CD4-positive, alpha-beta T cell (primary cell): ENCODE results near the gene SLC35F1. TPM values are rescaled to one million over a fixed set of nuclear protein-coding genes. Genes with fewer than 3 reads are reported as not detected.

Experiments used
- ATAC-seq: fragments of 200-7000 bp; cut with Tn5 transposase; one replicate; pipeline ENCODE4 v1.10.0; 2022; ENCODE audit warnings: mild to moderate bottlenecking; ENCODE audit not compliant: poor library complexity
- CTCF ChIA-PET: fragments of 350-600 bp; sonication (Branson Sonifier 250); formaldehyde crosslinking; loops from one replicate; lab custom pipeline; 2021; ENCODE audit warnings: antibody characterized with exemption, inconsistent platforms; lab: Charles Lee
- POLR2A ChIA-PET: fragments of 350-600 bp; sonication (Branson Sonifier 250); formaldehyde crosslinking; loops from one replicate; lab custom pipeline; 2021; ENCODE audit warnings: antibody characterized with exemption, inconsistent platforms; lab: Charles Lee
- DNase-seq, 14 experiments: peaks; one replicate each; pipeline ENCODE4 v3.0.0-alpha.2; 2013 to 2020; ENCODE audit warnings: mixed read lengths in 2 of 14
- H3K27ac ChIP-seq, 2 donors: one replicate each; pipeline versions ENCODE4 v1.5.1 to v1.7.0; 2013; ENCODE audit warnings: low read length in 2 of 2, low read depth in 1 of 2, mild to moderate bottlenecking in 1 of 2
- H3K27me3 ChIP-seq, 2 experiments: 1 replicate in 1 of 2; 2 replicates in 1 of 2; pipeline versions ENCODE4 v1.6.1 to v1.7.0; 2013; ENCODE audit warnings: low read length in 2 of 2, control low read depth in 1 of 2, mild to moderate bottlenecking in 1 of 2, moderate library complexity in 1 of 2; ENCODE audit not compliant: insufficient read depth in 2 of 2, control insufficient read depth in 1 of 2
- H3K36me3 ChIP-seq: one replicate; pipeline ENCODE4 v1.6.1; 2013; ENCODE audit warnings: low read length, control low read depth; ENCODE audit not compliant: insufficient read depth
- H3K4me1 ChIP-seq: one replicate; pipeline ENCODE4 v1.6.1; 2013; ENCODE audit warnings: low read length, control low read depth; ENCODE audit not compliant: insufficient read depth
- H3K4me3 ChIP-seq: one replicate; pipeline ENCODE4 v1.5.1; 2013; ENCODE audit warnings: mild to moderate bottlenecking, low read length, moderate library complexity
- H3K9me3 ChIP-seq, 2 experiments: 1 replicate in 1 of 2; 2 replicates in 1 of 2; pipeline versions ENCODE4 v1.6.1 to v1.7.0; 2013; ENCODE audit warnings: low read length in 2 of 2, mild to moderate bottlenecking in 2 of 2, control low read depth in 1 of 2, moderate library complexity in 1 of 2; ENCODE audit not compliant: control insufficient read depth in 1 of 2, insufficient read depth in 1 of 2
- H3K27ac Mint-ChIP-seq: one replicate; pipeline ENCODE4 v1.8.0; 2020; ENCODE audit warnings: mixed read lengths
- H3K27me3 Mint-ChIP-seq: one replicate; pipeline ENCODE4 v1.8.0; 2021; ENCODE audit warnings: mixed read lengths
- H3K36me3 Mint-ChIP-seq: one replicate; pipeline ENCODE4 v1.8.0; 2021; ENCODE audit warnings: low read depth, mixed read lengths
- H3K4me1 Mint-ChIP-seq: one replicate; pipeline ENCODE4 v1.8.0; 2021; ENCODE audit warnings: low read depth, mixed read lengths
- H3K4me3 Mint-ChIP-seq: one replicate; pipeline ENCODE4 v1.8.0; 2020; ENCODE audit warnings: mild to moderate bottlenecking, mixed read lengths
- H3K9me3 Mint-ChIP-seq: one replicate; pipeline ENCODE4 v1.8.0; 2020; ENCODE audit warnings: mixed read lengths
- CTCF ChIP-seq: fragments of 200-600 bp; IDR thresholded peaks from one replicate; pipeline ENCODE4 v1.8.0; 2022; ENCODE audit warnings: antibody characterized with exemption, mild to moderate bottlenecking
- intact Hi-C, 2 experiments: fragments of 100-400 bp; cut with DNase I in 1 of 2; cut with micrococcal nuclease in 1 of 2; formaldehyde crosslinking; loops; one replicate each; pipeline versions ENCODE4 v1.15.1 to v1.9.0; 2023 to 2025; cut with DNase I, micrococcal nuclease
- total RNA-seq, 174 experiments: library from RNA in 2 of 174; stranded (reverse) in 2 of 174; gene quantifications; one replicate each; pipeline ENCODE4 v1.2.3 and lab custom pipeline; 2021 to 2026

The SLC35F1 gene
- total RNA-seq, 2 experiments from 2014 or later, result not detected

DNA sequence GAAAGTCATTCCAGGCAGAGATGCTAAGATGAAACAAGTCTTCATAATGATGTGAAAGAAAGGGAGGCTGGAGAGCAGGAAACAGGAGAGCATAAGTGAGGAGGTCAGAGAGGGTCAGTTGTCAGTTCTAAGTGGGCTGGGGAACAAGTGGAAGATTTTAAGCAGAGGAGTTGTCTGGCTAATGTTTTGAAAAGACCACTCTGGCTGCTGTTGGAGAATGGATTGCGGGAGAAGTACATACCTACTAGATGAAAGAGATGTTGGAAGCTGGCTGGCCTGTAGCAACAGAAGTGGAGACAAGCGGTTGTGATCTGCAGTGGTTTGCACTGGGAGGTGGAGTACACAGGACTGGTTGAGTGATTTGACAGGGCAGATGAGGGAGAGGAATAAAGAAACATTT is 10.1 kb downstream of the SLC35F1 start:
- Histone ChIP-seq H3K4me3 (no peak overlapping the region), H3K27ac (no peak overlapping the region), H3K4me1 (peaks cover 6% of the 10 kb centered on the region), H3K9me3 (peaks cover 0 to 7% of the 10 kb centered on the region in 2 experiments), H3K27me3 (peaks cover 37 to 39% of the 10 kb centered on the region in 2 experiments), H3K36me3 (no peaks in the 10 kb centered on the region)
- Mint-ChIP-seq H3K36me3 (no peaks in the 10 kb centered on the region), H3K4me1 (no peaks in the 10 kb centered on the region), H3K4me3 (no peak overlapping the region), H3K9me3 (no peaks in the 10 kb centered on the region), H3K27me3 (peaks cover 31% of the 10 kb centered on the region), H3K27ac (no peak overlapping the region)
- ATAC-seq (no peak), DNase-seq (no peak)
- CTCF ChIA-PET, result no interaction called here
- POLR2A ChIA-PET, result no interaction called here
- intact Hi-C loops, result no loop called here
- TF ChIP-seq CTCF, result no peak

GRCh38 chr6:117918454-117918853 is 11.4 kb downstream of the SLC35F1 start:
- Histone ChIP-seq H3K9me3 (peaks cover 0 to 7% of the 10 kb centered on the region in 2 experiments), H3K4me3 (no peak overlapping the region), H3K27ac (no peak overlapping the region), H3K27me3 (peaks cover 33 to 37% of the 10 kb centered on the region in 2 experiments), H3K36me3 (no peaks in the 10 kb centered on the region), H3K4me1 (peaks cover 6% of the 10 kb centered on the region)
- Mint-ChIP-seq H3K36me3 (no peaks in the 10 kb centered on the region), H3K4me3 (no peak overlapping the region), H3K9me3 (no peaks in the 10 kb centered on the region), H3K27ac (no peak overlapping the region), H3K4me1 (no peaks in the 10 kb centered on the region), H3K27me3 (peaks cover 19% of the 10 kb centered on the region)
- ChIA-PET CTCF (no interaction called here), POLR2A (no interaction called here)
- DNase-seq (no peak), ATAC-seq (no peak)
- intact Hi-C loops, result no loop called here
- no peak for TF ChIP-seq CTCF

DNA sequence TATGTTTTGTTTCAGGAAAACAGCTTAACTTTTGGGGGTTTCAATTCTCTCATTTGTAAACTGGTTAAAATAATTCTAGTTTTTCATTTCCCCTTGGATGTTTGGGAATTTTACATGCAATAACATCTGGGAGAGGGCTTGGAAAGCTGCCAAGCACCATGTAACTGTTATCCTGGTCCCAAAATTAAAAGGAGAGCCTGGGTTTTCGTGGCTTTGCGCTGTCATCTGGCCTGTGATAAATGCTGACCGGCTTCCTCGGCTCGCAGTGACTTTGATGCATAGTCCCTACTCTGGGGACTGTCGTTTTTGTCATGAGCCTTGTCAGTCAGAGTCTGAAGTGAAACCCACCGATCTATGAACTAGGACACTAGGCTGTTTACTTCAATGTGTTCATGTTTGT is 12.2 kb downstream of the SLC35F1 start:
- no peak overlapping the region for H3K4me3 Mint-ChIP-seq
- H3K27me3 ChIP-seq, result peaks cover 33 to 37% of the 10 kb centered on the region in 2 experiments
- ATAC-seq (no peak), DNase-seq (no peak)
- H3K4me1 Mint-ChIP-seq, result no peaks in the 10 kb centered on the region
- peaks cover 19% of the 10 kb centered on the region for H3K27me3 Mint-ChIP-seq
- no peaks in the 10 kb centered on the region for H3K36me3 ChIP-seq
- TF ChIP-seq CTCF, result no peak
- ChIA-PET CTCF (no interaction called here), POLR2A (no interaction called here)
- intact Hi-C loops, result no loop called here
- H3K36me3 Mint-ChIP-seq, result no peaks in the 10 kb centered on the region
- H3K27ac ChIP-seq, result no peak overlapping the region
- no peaks in the 10 kb centered on the region for H3K9me3 Mint-ChIP-seq
- H3K4me1 ChIP-seq, result peaks cover 6% of the 10 kb centered on the region
- no peak overlapping the region for H3K27ac Mint-ChIP-seq
- peaks cover 0 to 7% of the 10 kb centered on the region in 2 experiments for H3K9me3 ChIP-seq
- H3K4me3 ChIP-seq, result no peak overlapping the region
